PFSK-1 (cell line): ENCODE results near the gene TMC1.

Experiments used
- FOXP2 ChIP-seq: optimal IDR thresholded peaks from 2 replicates; pipeline ENCODE3; 2011; ENCODE audit warnings: borderline replicate concordance, control low read depth, inconsistent platforms; ENCODE audit not compliant: insufficient read depth; ENCODE audit errors: extremely low read length, extremely low read depth
- POLR2AphosphoS5 ChIP-seq: IDR thresholded peaks from 2 replicates; pipeline ENCODE4 v1.6.1; 2012; ENCODE audit warnings: low read depth, mild to moderate bottlenecking, control low read depth, low read length, moderate library complexity
- REST ChIP-seq, 2 experiments: IDR thresholded peaks; 2 replicates each; pipeline versions ENCODE4 v1.6.1 to v1.8.0; 2011 to 2012; ENCODE audit warnings: low read depth in 2 of 2, low read length in 2 of 2, control low read depth in 1 of 2, inconsistent platforms in 1 of 2, mild to moderate bottlenecking in 1 of 2, moderate library complexity in 1 of 2; ENCODE audit not compliant: insufficient read depth in 1 of 2
- SIN3A ChIP-seq: IDR thresholded peaks from 2 replicates; pipeline ENCODE4 v1.6.1; 2012; ENCODE audit warnings: mild to moderate bottlenecking, low read length, moderate library complexity, borderline replicate concordance; ENCODE audit not compliant: insufficient read depth
- TAF1 ChIP-seq: IDR thresholded peaks from 2 replicates; pipeline ENCODE4 v1.6.1; 2012; ENCODE audit warnings: low read length, control low read depth, borderline replicate concordance; ENCODE audit not compliant: insufficient read depth

Gene TMC1

GRCh38 chr9:72857624-72857996, 336.2 kb downstream of the TMC1 start:
- TF ChIP-seq FOXP2 (no peak), TAF1 (no peak), REST (IDR thresholded peaks at IDR 0.05; ENCODE audit: insufficient read depth in 1 of 2, low read depth in 2 of 2, low read length in 2 of 2) (no peak)

- no peak for TF ChIP-seq TAF1
- TF ChIP-seq REST (IDR thresholded peaks at IDR 0.05; ENCODE audit: insufficient read depth in 1 of 2, low read depth in 2 of 2, low read length in 2 of 2) = no peak
- no peak for TF ChIP-seq SIN3A
- TF ChIP-seq FOXP2 = no peak
These were observed 336.9 kb downstream of the TMC1 start for GRCh38 chr9:72858089-72858912.

- TF ChIP-seq SIN3A (no peak), POLR2AphosphoS5 (no peak), FOXP2 (no peak), REST (IDR thresholded peaks at IDR 0.05; ENCODE audit: insufficient read depth in 1 of 2, low read depth in 2 of 2, low read length in 2 of 2) (no peak), TAF1 (no peak)
These were observed 342.2 kb downstream of the TMC1 start for GRCh38 chr9:72863456-72864094.

- TF ChIP-seq FOXP2 (no peak), REST (IDR thresholded peaks at IDR 0.05; ENCODE audit: insufficient read depth in 1 of 2, low read depth in 2 of 2, low read length in 2 of 2) (no peak), TAF1 (no peak), SIN3A (no peak), POLR2AphosphoS5 (no peak)
These were observed 342.9 kb downstream of the TMC1 start for GRCh38 chr9:72864327-72864726.
